Neutrophil (primary cell): ENCODE data around the gene BAX.
A peak's percentile ranks its signal among the peaks of the same experiment; 100 is the strongest.

ENCODE experiments used
- H3K27ac ChIP-seq: fragments of 200-600 bp; sonication (generic); 2 replicates; pipeline ENCODE4 v1.5.1; 2016; ENCODE audit warnings: mild to moderate bottlenecking, moderate library complexity
- H3K27me3 ChIP-seq: fragments of 200-600 bp; sonication (generic); 2 replicates; pipeline ENCODE4 v1.6.0; 2016; ENCODE audit warnings: mild to moderate bottlenecking
- H3K36me3 ChIP-seq: fragments of 200-600 bp; sonication (generic); 2 replicates; pipeline ENCODE4 v1.5.1; 2017
- H3K4me1 ChIP-seq, 2 experiments: fragments of 200-600 bp in 1 of 2; sonication (generic) in 1 of 2; 1 replicate in 1 of 2; 2 replicates in 1 of 2; pipeline versions ENCODE4 v1.5.1 to v1.6.1; 2013 to 2016; ENCODE audit warnings: low read depth in 1 of 2, low read length in 1 of 2, mild to moderate bottlenecking in 1 of 2, moderate library complexity in 1 of 2; ENCODE audit not compliant: control insufficient read depth in 1 of 2, insufficient read depth in 1 of 2
- H3K4me3 ChIP-seq, 2 experiments: fragments of 200-600 bp in 1 of 2; sonication (generic) in 1 of 2; 1 replicate in 1 of 2; 2 replicates in 1 of 2; pipeline ENCODE4 v1.5.1; 2013 to 2016; ENCODE audit warnings: low read depth in 1 of 2, low read length in 1 of 2, mild to moderate bottlenecking in 1 of 2, moderate library complexity in 1 of 2
- H3K9me3 ChIP-seq: fragments of 200-600 bp; sonication (generic); 2 replicates; pipeline ENCODE4 v1.5.1; 2016
- TF ChIP-seq, protein P1 (sequence below): fragments of 200-600 bp; sonication (generic); IDR thresholded peaks from 2 replicates; pipeline ENCODE4 v1.5.1; 2016; ENCODE audit warnings: antibody characterized with exemption

Gene BAX

DNA sequence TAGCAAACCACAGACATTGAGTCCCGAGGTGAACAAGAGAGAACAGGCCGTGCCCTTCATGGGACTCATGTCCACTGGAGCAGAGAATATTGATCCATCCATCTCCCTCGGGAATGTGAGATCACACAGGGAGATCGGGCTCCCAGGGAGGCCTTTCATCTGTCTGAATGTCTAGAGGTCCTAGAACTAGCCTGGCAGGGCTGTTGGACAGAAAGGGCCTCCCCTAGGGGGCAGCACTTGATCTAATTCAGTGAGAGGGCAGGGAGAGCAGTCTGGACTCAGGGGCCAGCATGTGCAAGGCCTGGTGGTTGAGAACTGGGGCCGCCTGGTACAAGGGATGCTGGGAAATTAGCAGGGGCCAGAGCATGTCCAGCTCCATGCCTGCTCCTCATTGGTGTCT is 43.3 kb downstream of the BAX start:
- Histone ChIP-seq H3K9me3 (no peaks in the 10 kb centered on the region), H3K36me3 (peaks cover 2% of the 10 kb centered on the region), H3K27me3 (no peaks in the 10 kb centered on the region), H3K27ac (no peak overlapping the region), H3K4me1 (peaks cover 14 to 18% of the 10 kb centered on the region in 2 experiments), H3K4me3 (no peak overlapping the region)
- TF ChIP-seq, protein P1, sequence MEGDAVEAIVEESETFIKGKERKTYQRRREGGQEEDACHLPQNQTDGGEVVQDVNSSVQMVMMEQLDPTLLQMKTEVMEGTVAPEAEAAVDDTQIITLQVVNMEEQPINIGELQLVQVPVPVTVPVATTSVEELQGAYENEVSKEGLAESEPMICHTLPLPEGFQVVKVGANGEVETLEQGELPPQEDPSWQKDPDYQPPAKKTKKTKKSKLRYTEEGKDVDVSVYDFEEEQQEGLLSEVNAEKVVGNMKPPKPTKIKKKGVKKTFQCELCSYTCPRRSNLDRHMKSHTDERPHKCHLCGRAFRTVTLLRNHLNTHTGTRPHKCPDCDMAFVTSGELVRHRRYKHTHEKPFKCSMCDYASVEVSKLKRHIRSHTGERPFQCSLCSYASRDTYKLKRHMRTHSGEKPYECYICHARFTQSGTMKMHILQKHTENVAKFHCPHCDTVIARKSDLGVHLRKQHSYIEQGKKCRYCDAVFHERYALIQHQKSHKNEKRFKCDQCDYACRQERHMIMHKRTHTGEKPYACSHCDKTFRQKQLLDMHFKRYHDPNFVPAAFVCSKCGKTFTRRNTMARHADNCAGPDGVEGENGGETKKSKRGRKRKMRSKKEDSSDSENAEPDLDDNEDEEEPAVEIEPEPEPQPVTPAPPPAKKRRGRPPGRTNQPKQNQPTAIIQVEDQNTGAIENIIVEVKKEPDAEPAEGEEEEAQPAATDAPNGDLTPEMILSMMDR, result no peak

DNA sequence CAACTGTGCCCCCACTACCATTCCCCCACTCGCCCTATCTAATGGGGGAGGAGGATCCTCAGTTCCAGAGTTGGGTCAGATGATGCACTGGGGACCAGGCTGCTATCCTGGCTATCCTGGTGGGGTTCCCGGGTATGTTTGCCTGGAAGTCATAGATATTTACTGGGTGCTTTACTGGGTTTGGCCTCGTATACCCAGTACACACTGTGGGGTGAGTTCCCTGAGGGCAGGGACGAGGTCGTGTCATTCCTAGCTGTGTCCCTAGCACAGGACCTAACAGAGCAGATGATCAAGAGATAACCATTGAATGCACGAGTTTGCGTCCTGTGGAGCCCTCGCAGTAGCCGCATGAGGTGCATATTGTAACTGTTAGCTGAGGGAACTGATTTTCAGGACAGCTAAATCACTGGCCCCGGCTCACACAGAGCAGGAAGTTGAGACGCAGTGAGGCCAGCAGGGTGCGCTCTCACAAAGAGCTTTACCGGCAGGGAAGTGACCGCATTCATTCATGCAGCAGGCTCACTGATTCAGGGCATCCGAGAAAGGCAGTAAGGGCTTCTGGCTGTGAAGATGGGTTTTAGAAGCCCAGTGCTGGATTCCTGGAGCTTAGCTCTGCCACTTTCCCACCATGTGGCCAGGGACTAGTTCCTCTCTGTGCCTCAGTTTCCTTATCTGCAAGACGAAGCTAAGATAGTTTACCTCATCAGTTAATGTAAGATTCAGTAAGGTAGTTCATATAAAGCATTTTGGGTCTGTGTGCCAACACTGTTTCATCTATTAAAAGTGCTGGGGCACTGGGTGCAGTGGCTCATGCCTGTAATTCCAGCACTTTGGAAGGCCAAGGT is 45.0 kb downstream of the BAX start:
- TF ChIP-seq, protein P1, result peak; percentile 58
- Histone ChIP-seq H3K9me3 (no peaks in the 10 kb centered on the region), H3K27ac (no peak overlapping the region), H3K27me3 (no peaks in the 10 kb centered on the region), H3K4me3 (no peak overlapping the region), H3K36me3 (peaks cover 18% of the 10 kb centered on the region), H3K4me1 (peaks cover 3 to 7% of the 10 kb centered on the region in 2 experiments)

DNA sequence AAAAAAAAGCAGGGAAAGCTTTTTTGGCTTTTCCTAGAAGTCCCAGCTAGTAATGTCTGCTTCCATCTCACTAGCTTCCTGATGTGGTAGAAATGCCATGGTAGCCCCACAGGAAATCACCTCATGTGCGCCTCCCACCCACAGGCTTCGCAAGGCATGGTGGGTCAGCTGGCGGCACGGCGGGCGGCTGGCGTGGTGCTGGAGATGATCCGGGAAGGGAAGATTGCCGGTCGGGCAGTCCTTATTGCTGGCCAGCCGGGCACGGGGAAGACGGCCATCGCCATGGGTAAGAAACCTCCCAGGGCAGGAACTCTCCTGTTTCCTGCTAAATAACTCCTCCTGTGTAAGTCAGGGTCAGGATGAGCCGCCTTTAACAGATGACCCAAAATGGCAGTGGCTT is 49.5 kb downstream of the BAX start:
- H3K36me3 ChIP-seq, result peaks cover 47% of the 10 kb centered on the region
- H3K4me1 ChIP-seq, result no peaks in the 10 kb centered on the region
- no peaks in the 10 kb centered on the region for H3K27me3 ChIP-seq
- H3K9me3 ChIP-seq, result no peaks in the 10 kb centered on the region
- H3K4me3 ChIP-seq, result no peak overlapping the region
- no peak overlapping the region for H3K27ac ChIP-seq
- TF ChIP-seq, protein P1, result no peak

DNA sequence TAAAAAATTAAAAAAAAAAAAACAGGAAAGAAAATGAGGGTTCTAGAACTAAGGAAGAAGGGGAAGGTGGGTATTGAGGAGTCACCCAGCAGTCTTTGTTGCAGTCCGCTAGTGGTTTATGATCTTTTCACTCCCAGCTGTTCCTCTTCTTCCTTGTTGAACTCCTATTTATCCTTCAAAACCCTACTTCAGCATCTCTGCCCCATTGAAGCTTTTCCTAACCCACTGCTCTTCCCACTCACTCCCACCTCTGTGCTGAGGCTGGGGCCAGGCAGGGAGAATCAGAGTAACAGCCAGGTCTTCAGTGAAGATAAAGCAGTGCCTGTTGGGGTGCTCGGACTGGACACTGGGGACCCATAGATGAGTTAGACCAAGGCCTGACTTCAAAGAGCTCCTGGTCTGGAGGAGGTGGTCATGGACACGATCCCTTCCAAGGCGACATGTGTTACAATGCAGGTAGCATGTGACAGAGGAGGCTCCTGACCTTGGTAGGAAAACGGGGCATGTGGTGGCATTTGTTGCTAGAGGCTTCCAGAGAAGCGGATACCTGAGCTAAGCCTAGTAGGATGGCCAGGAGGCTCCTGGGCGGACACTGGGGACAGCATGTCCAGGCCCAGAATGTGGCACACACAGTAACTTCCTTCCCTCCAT is 50.4 kb downstream of the BAX start:
- no peaks in the 10 kb centered on the region for H3K27me3 ChIP-seq
- peaks cover 56% of the 10 kb centered on the region for H3K36me3 ChIP-seq
- H3K4me3 ChIP-seq, result no peak overlapping the region
- no peaks in the 10 kb centered on the region for H3K4me1 ChIP-seq
- TF ChIP-seq, protein P1, result no peak
- no peak overlapping the region for H3K27ac ChIP-seq
- no peaks in the 10 kb centered on the region for H3K9me3 ChIP-seq

DNA sequence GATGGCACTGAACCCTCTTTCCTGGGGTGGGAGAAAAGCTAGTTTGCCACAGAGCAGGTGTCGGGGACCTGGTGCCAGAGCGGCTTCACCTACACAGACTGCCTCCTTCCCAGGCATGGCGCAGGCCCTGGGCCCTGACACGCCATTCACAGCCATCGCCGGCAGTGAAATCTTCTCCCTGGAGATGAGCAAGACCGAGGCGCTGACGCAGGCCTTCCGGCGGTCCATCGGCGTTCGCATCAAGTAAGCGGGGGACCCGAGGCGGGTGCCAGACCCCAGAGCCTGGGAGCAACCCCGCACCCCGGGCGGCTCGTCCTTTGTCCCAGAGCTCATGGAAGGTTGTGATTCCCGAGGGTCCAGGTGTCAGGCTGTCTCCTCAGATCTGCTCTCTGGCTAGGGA is 52.2 kb downstream of the BAX start:
- no peak overlapping the region for H3K4me3 ChIP-seq
- H3K27ac ChIP-seq, result no peak overlapping the region
- H3K4me1 ChIP-seq, result no peaks in the 10 kb centered on the region
- TF ChIP-seq, protein P1, result no peak
- H3K27me3 ChIP-seq, result no peaks in the 10 kb centered on the region
- no peaks in the 10 kb centered on the region for H3K9me3 ChIP-seq
- peaks cover 75% of the 10 kb centered on the region for H3K36me3 ChIP-seq
